Measurements from ENCODE around the gene IFNA14.
"Not testable (repeated sequence)": the region's sequence is repeated elsewhere in the genome, so short reads cannot be mapped to it uniquely, and the experiment has no call there.

The IFNA14 gene

DNA sequence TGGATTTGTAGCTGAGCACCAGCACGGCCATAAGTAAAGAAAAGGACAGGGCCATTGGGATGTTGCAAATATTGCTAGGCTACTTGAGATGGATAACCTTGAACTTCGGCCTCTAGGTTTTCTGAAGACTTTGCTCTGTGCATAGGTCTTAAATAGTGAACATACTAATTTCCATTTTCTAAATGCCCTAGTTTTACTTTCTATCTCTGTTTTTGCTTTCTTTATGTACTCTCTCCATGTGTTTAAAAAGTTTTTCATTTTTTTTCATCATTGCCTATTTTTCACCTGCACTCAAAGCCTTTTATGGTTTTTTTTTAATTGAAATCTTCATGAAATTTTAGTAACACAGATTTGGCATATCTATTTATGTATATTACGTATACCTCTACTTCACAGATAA lies 32.8 kb downstream of the IFNA14 start, which contains the start of gene IFNA10:
TSS of gene IFNA10 (minus strand) at position 101 of the 400 bp plus-strand sequence. CDS start at position 55, 46 bp downstream.
- TF ChIP-seq SIN3A (IDR thresholded peaks at IDR 0.05; ENCODE audit: borderline replicate concordance, insufficient read depth, low read length); TAF1 (IDR thresholded peaks at IDR 0.05; ENCODE audit: borderline replicate concordance, insufficient read depth, low read length); FOXP2 (optimal IDR thresholded peaks at IDR 0.05; ENCODE audit: borderline replicate concordance, extremely low read depth, extremely low read length, insufficient read depth): not testable (repeated sequence)

DNA sequence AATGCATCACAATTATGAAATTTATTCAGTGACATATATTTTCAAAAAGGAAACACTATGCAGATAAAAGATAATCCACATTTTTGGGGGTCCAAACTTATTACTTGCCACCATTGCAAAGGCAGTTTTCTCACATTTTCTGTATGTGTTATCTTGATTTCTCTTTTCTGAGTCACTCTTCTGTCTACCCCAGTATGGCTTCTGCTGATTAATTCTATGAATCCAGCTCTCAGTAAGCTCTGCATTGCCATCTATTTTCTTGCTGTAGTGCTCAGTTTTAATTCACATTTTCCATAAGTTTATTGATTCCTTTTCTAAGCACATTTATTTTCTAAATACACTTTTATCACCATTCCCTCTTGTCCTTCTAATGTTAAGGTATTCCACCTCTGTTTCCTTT lies 34.6 kb downstream of the IFNA14 start:
- TF ChIP-seq POLR2AphosphoS5 (IDR thresholded peaks at IDR 0.05; ENCODE audit: low read depth, low read length): no peak
- no peak for TF ChIP-seq TAF1 (IDR thresholded peaks at IDR 0.05; ENCODE audit: borderline replicate concordance, insufficient read depth, low read length)
- no peak for TF ChIP-seq FOXP2 (optimal IDR thresholded peaks at IDR 0.05; ENCODE audit: borderline replicate concordance, extremely low read depth, extremely low read length, insufficient read depth)
- no peak for TF ChIP-seq SIN3A (IDR thresholded peaks at IDR 0.05; ENCODE audit: borderline replicate concordance, insufficient read depth, low read length)
- TF ChIP-seq, protein P1, sequence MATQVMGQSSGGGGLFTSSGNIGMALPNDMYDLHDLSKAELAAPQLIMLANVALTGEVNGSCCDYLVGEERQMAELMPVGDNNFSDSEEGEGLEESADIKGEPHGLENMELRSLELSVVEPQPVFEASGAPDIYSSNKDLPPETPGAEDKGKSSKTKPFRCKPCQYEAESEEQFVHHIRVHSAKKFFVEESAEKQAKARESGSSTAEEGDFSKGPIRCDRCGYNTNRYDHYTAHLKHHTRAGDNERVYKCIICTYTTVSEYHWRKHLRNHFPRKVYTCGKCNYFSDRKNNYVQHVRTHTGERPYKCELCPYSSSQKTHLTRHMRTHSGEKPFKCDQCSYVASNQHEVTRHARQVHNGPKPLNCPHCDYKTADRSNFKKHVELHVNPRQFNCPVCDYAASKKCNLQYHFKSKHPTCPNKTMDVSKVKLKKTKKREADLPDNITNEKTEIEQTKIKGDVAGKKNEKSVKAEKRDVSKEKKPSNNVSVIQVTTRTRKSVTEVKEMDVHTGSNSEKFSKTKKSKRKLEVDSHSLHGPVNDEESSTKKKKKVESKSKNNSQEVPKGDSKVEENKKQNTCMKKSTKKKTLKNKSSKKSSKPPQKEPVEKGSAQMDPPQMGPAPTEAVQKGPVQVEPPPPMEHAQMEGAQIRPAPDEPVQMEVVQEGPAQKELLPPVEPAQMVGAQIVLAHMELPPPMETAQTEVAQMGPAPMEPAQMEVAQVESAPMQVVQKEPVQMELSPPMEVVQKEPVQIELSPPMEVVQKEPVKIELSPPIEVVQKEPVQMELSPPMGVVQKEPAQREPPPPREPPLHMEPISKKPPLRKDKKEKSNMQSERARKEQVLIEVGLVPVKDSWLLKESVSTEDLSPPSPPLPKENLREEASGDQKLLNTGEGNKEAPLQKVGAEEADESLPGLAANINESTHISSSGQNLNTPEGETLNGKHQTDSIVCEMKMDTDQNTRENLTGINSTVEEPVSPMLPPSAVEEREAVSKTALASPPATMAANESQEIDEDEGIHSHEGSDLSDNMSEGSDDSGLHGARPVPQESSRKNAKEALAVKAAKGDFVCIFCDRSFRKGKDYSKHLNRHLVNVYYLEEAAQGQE (IDR thresholded peaks at IDR 0.05; ENCODE audit: insufficient read depth in 1 of 2, low read depth in 2 of 2, low read length in 2 of 2): no peak

DNA sequence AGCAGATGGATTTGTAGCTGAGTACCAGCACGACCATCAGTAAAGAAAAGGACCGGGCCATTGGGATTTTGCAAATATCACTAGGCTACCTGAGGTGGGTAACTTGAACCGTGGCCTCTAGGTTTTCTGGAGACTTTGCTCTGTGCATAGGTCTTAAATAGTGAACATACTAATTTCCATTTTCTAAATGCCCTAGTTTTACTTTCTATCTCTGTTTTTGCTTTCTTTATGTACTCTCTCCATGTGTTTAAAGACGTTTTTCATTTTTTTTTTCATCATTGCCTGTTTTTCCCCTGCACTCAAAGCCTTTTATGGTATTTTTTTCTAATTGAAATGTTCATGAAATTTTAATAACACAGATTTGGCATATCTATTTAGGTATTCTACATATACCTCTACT lies 37.7 kb downstream of the IFNA14 start, which contains the start of gene IFNA7:
TSS of gene IFNA7 (minus strand) at position 101 of the 400 bp plus-strand sequence. CDS start at position 61, 40 bp downstream.
- TF ChIP-seq FOXP2 (optimal IDR thresholded peaks at IDR 0.05; ENCODE audit: borderline replicate concordance, extremely low read depth, extremely low read length, insufficient read depth); SIN3A (IDR thresholded peaks at IDR 0.05; ENCODE audit: borderline replicate concordance, insufficient read depth, low read length); TAF1 (IDR thresholded peaks at IDR 0.05; ENCODE audit: borderline replicate concordance, insufficient read depth, low read length): not testable (repeated sequence)
